HCT116 (cell line): Measurements from ENCODE around the gene DAAM1.

Experiments used
- EZH2 ChIP-seq: fragments of 200-600 bp; sonication (generic); IDR thresholded peaks from 2 replicates; pipeline ENCODE4 v1.6.1; 2017; ENCODE audit warnings: antibody characterized with exemption, mixed run types
- EZH2phosphoT487 ChIP-seq: fragments of 200-600 bp; IDR thresholded peaks from 2 replicates; pipeline ENCODE4 v1.6.1; 2018; ENCODE audit warnings: antibody characterized with exemption, borderline replicate concordance
- POLR2A ChIP-seq: IDR thresholded peaks from 2 replicates; pipeline ENCODE4 v1.7.0; 2011; ENCODE audit warnings: borderline replicate concordance; ENCODE audit not compliant: insufficient read depth, insufficient read length; ENCODE audit errors: extremely low read depth
- SP1 ChIP-seq: IDR thresholded peaks from 2 replicates; pipeline ENCODE4 v1.6.1; 2012; ENCODE audit warnings: low read depth
- ZNF274 ChIP-seq: fragments of 200-500 bp; sonication (Bioruptor generic); IDR thresholded peaks from 2 replicates; pipeline ENCODE4 v1.6.1; 2014; ENCODE audit warnings: mild to moderate bottlenecking, low read depth, low read length, inconsistent platforms
- TF ChIP-seq, protein P1 (sequence below), 3 experiments: fragments of 200-600 bp in 1 of 3; sonication (generic) in 1 of 3; IDR thresholded peaks in 2 of 3; conservative IDR thresholded peaks in 1 of 3; 2 replicates each; pipeline ENCODE4 v1.5.1; 2012 to 2017; ENCODE audit warnings: low read depth in 2 of 3, low read length in 2 of 3, antibody characterized with exemption in 1 of 3, borderline replicate concordance in 1 of 3, control low read depth in 1 of 3, mild to moderate bottlenecking in 1 of 3, mixed read lengths in 1 of 3, mixed run types in 1 of 3, moderate library complexity in 1 of 3; ENCODE audit not compliant: insufficient read depth in 1 of 3

DNA sequence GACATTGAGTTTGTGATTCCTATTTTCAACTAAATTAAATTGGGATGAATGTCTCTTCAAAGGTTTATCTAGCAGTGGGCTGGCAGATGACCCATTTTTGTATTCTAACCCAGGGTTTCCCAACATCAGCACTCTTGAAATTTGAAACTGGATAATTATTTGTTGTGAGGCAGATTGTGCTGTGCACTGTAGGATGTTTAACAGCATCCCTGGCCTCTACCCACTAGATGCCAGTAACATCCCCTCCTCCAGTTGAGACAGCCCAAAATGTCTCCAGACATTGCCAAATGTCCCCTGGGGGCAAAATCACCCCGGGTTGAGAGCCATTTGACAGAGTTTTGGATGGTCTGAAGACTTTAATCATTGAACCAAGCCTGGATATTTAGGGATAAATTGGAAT, 11.1 kb downstream of the DAAM1 start:
- TF ChIP-seq, protein P1, sequence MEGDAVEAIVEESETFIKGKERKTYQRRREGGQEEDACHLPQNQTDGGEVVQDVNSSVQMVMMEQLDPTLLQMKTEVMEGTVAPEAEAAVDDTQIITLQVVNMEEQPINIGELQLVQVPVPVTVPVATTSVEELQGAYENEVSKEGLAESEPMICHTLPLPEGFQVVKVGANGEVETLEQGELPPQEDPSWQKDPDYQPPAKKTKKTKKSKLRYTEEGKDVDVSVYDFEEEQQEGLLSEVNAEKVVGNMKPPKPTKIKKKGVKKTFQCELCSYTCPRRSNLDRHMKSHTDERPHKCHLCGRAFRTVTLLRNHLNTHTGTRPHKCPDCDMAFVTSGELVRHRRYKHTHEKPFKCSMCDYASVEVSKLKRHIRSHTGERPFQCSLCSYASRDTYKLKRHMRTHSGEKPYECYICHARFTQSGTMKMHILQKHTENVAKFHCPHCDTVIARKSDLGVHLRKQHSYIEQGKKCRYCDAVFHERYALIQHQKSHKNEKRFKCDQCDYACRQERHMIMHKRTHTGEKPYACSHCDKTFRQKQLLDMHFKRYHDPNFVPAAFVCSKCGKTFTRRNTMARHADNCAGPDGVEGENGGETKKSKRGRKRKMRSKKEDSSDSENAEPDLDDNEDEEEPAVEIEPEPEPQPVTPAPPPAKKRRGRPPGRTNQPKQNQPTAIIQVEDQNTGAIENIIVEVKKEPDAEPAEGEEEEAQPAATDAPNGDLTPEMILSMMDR (IDR thresholded peaks at IDR 0.05 in 2 of 3, conservative IDR thresholded peaks at IDR 0.05 in 1 of 3; ENCODE audit: borderline replicate concordance in 1 of 3, insufficient read depth in 1 of 3, low read depth in 2 of 3, low read length in 2 of 3): no peak
- TF ChIP-seq ZNF274: no peak
- TF ChIP-seq POLR2A: no peak
- TF ChIP-seq EZH2: no peak
- TF ChIP-seq SP1: no peak
- no peak for TF ChIP-seq EZH2phosphoT487
